IPS DF 6.9 (cell line): ENCODE data around the gene VSIR.

ENCODE experiments used
- DNase-seq: peaks from one replicate; pipeline ENCODE4 v3.0.0-alpha.2; 2013; ENCODE audit warnings: low read depth, low spot score
- H3K27ac ChIP-seq: one replicate; pipeline ENCODE4 v1.5.1; 2013; ENCODE audit warnings: low read length, control low read depth
- H3K27me3 ChIP-seq: 2 replicates; pipeline ENCODE4 v1.6.1; 2013; ENCODE audit warnings: mild to moderate bottlenecking, low read length; ENCODE audit not compliant: control insufficient read depth, insufficient read depth
- H3K36me3 ChIP-seq: 2 replicates; pipeline ENCODE4 v1.6.1; 2013; ENCODE audit warnings: low read length; ENCODE audit not compliant: control insufficient read depth, insufficient read depth
- H3K4me1 ChIP-seq: 2 replicates; pipeline ENCODE4 v1.6.1; 2013; ENCODE audit warnings: low read length; ENCODE audit not compliant: control insufficient read depth, insufficient read depth
- H3K4me3 ChIP-seq: 2 replicates; pipeline ENCODE4 v1.5.1; 2013; ENCODE audit warnings: mild to moderate bottlenecking, low read length
- H3K9me3 ChIP-seq: 2 replicates; pipeline ENCODE4 v1.6.1; 2013; ENCODE audit warnings: low read length, inconsistent platforms; ENCODE audit not compliant: control insufficient read depth, insufficient read depth
- WGBS: extraction: QIAGEN DNeasy Blood & Tissue Kit; methylation state at CpG from one replicate; pipeline ENCODE4 v1.1.7; 2013; ENCODE audit warnings: mixed read lengths, missing lambda C conversion rate; ENCODE audit not compliant: insufficient read length, insufficient coverage; 5-methylcytosine and 5-hydroxymethylcytosine counted together

The VSIR gene

GRCh38 chr10:71712572-71713134, 60.7 kb downstream of the VSIR start:
- Histone ChIP-seq H3K4me1 (0 out of 2 replicates have a peak, but pooled peaks cover 2% of the 10 kb centered on the region), H3K9me3 (no peaks in the 10 kb centered on the region), H3K4me3 (no peak overlapping the region), H3K36me3 (no peaks in the 10 kb centered on the region), H3K27me3 (no peaks in the 10 kb centered on the region), H3K27ac (no peak overlapping the region)
- WGBS, result no CpG with 5 or more reads among the region's 17 CpGs
- DNase-seq, result no peak

- WGBS, result no CpG with 5 or more reads among the region's 2 CpGs
- H3K9me3 ChIP-seq, result no peaks in the 10 kb centered on the region
- H3K27me3 ChIP-seq, result no peaks in the 10 kb centered on the region
- no peak for DNase-seq
- H3K36me3 ChIP-seq, result no peaks in the 10 kb centered on the region
- H3K27ac ChIP-seq, result no peak overlapping the region
- H3K4me1 ChIP-seq, result 0 out of 2 replicates have a peak, but pooled peaks cover 2% of the 10 kb centered on the region
- H3K4me3 ChIP-seq, result no peak overlapping the region
Measured at GRCh38 chr10:71712170-71712569, 61.1 kb downstream of the VSIR start.

- Histone ChIP-seq H3K4me1 (0 out of 2 replicates have a peak, but pooled peaks cover 2% of the 10 kb centered on the region), H3K36me3 (no peaks in the 10 kb centered on the region), H3K4me3 (no peak overlapping the region), H3K27me3 (no peaks in the 10 kb centered on the region), H3K27ac (no peak overlapping the region), H3K9me3 (no peaks in the 10 kb centered on the region)
- DNase-seq, result no peak
- no CpG with 5 or more reads among the region's 6 CpGs for WGBS
Measured at GRCh38 chr10:71711052-71711623, 62.2 kb downstream of the VSIR start.

- H3K27ac ChIP-seq, result no peak overlapping the region
- no peaks in the 10 kb centered on the region for H3K36me3 ChIP-seq
- 0 out of 2 replicates have a peak, but pooled peaks cover 2% of the 10 kb centered on the region for H3K4me1 ChIP-seq
- no peak for DNase-seq
- H3K27me3 ChIP-seq, result no peaks in the 10 kb centered on the region
- WGBS, result no CpG with 5 or more reads among the region's 2 CpGs
- no peak overlapping the region for H3K4me3 ChIP-seq
- no peaks in the 10 kb centered on the region for H3K9me3 ChIP-seq
Measured at GRCh38 chr10:71710519-71710918, 62.8 kb downstream of the VSIR start.

GRCh38 chr10:71708897-71709882, 64.1 kb downstream of the VSIR start:
- no peaks in the 10 kb centered on the region for H3K9me3 ChIP-seq
- H3K36me3 ChIP-seq, result no peaks in the 10 kb centered on the region
- DNase-seq, result no peak
- no CpG with 5 or more reads among the region's 28 CpGs for WGBS
- 0 out of 2 replicates have a peak, but pooled peaks cover 2% of the 10 kb centered on the region for H3K4me1 ChIP-seq
- no peaks in the 10 kb centered on the region for H3K27me3 ChIP-seq
- no peak overlapping the region for H3K4me3 ChIP-seq
- H3K27ac ChIP-seq, result no peak overlapping the region

GRCh38 chr10:71708301-71708703, 65.0 kb downstream of the VSIR start:
- WGBS, result no CpG with 5 or more reads among the region's 10 CpGs
- Histone ChIP-seq H3K36me3 (no peaks in the 10 kb centered on the region), H3K9me3 (no peaks in the 10 kb centered on the region), H3K27me3 (no peaks in the 10 kb centered on the region), H3K4me1 (0 out of 2 replicates have a peak, but pooled peaks cover under 1% of the 10 kb centered on the region), H3K4me3 (no peak overlapping the region), H3K27ac (no peak overlapping the region)
- DNase-seq, result peak; percentile 67

- Histone ChIP-seq H3K4me3 (no peak overlapping the region), H3K36me3 (no peaks in the 10 kb centered on the region), H3K4me1 (no peaks in the 10 kb centered on the region), H3K27me3 (no peaks in the 10 kb centered on the region), H3K27ac (no peak overlapping the region), H3K9me3 (no peaks in the 10 kb centered on the region)
- no peak for DNase-seq
- WGBS, result no CpG with 5 or more reads among the region's 5 CpGs
Measured at GRCh38 chr10:71707240-71707789, 66.0 kb downstream of the VSIR start.

GRCh38 chr10:71706216-71707121, 66.9 kb downstream of the VSIR start:
- H3K27me3 ChIP-seq, result no peaks in the 10 kb centered on the region
- no peak overlapping the region for H3K4me3 ChIP-seq
- no peak overlapping the region for H3K27ac ChIP-seq
- no peak for DNase-seq
- no peaks in the 10 kb centered on the region for H3K9me3 ChIP-seq
- no CpG with 5 or more reads among the region's 35 CpGs for WGBS
- H3K36me3 ChIP-seq, result no peaks in the 10 kb centered on the region
- H3K4me1 ChIP-seq, result no peaks in the 10 kb centered on the region

- Histone ChIP-seq H3K4me1 (no peaks in the 10 kb centered on the region), H3K9me3 (no peaks in the 10 kb centered on the region), H3K27ac (no peak overlapping the region), H3K4me3 (no peak overlapping the region), H3K27me3 (no peaks in the 10 kb centered on the region), H3K36me3 (no peaks in the 10 kb centered on the region)
- no peak for DNase-seq
- no CpG with 5 or more reads among the region's 2 CpGs for WGBS
Measured at GRCh38 chr10:71705582-71705981, 67.7 kb downstream of the VSIR start.
